Measurements from ENCODE around the gene DPF3. TPM values are rescaled to one million over a fixed set of nuclear protein-coding genes. Genes with fewer than 3 reads are reported as not detected.
A peak's percentile ranks its signal among the peaks of the same experiment; 100 is the strongest.

DPF3 gene
- 2.0 TPM for total RNA-seq

GRCh38 chr14:72893636-72894322, at the start of gene DPF3:
TSS of gene DPF3 (minus strand) at chr14:72894101. CDS start at chr14:72894088, 13 bp downstream.
- DNase-seq (ENCODE audit: low spot score): peak; percentile 94

DNA sequence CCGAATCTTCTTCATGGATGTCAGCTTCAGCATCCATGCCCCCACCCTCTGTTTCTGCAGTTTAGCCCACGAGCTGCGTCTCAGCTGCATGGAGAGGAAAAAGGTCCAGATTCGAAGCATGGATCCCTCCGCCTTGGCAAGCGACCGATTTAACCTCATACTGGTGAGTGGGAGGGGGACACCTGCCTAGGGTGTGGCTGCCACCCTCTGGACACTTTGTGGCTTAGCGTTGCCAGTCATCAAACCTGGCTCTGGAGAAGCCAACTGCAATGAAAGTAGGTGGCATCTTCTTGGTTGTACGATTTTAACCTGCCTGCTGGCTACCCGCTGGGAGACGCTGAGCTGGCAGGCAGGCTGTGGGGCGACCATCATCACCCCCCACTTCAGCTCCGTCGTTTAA, 49.0 kb upstream of the DPF3 start:
- no peak for DNase-seq (ENCODE audit: low spot score)

DNA sequence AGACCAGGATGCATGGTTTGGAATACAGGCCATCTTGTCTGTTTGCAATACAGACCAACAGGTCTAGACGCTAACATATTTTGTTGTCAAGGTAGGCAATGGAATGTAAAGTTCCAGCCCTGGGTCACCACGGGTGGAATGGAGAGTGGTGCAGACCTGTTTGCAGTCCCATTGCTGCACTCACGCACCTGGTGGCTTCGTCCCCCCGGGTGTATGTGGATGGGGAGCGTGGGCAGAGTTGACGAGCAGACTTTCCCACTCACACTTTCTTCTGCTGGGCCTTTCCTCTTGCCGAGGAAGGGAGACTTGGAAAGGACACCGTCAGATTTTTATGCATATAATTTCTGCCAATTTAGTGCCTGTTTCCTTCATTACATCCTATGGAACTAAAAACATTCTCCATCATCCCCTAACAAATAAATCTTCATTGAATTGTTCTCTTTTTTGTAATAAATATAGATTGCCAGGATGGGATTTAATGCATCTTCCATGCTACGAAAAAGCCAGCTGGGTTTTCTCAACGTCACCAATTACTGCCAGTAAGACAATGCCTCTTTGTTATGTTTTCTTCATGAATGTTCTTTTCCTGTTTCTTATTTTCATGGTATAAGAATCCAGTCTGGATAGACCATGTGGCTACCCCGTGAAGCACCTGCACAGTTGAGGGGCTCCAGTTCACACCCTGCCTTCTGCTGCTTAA, 47.5 kb upstream of the DPF3 start:
- no peak for DNase-seq (ENCODE audit: low spot score)

GRCh38 chr14:72939630-72940029, 45.7 kb upstream of the DPF3 start:
- DNase-seq (ENCODE audit: low spot score): no peak

GRCh38 chr14:72932893-72933292, 39.0 kb upstream of the DPF3 start:
- DNase-seq (ENCODE audit: low spot score): no peak

GRCh38 chr14:72929316-72930080, 35.6 kb upstream of the DPF3 start:
- no peak for DNase-seq (ENCODE audit: low spot score)

- no peak for DNase-seq (ENCODE audit: low spot score)
Observed at GRCh38 chr14:72928872-72929271, 35.0 kb upstream of the DPF3 start.

DNA sequence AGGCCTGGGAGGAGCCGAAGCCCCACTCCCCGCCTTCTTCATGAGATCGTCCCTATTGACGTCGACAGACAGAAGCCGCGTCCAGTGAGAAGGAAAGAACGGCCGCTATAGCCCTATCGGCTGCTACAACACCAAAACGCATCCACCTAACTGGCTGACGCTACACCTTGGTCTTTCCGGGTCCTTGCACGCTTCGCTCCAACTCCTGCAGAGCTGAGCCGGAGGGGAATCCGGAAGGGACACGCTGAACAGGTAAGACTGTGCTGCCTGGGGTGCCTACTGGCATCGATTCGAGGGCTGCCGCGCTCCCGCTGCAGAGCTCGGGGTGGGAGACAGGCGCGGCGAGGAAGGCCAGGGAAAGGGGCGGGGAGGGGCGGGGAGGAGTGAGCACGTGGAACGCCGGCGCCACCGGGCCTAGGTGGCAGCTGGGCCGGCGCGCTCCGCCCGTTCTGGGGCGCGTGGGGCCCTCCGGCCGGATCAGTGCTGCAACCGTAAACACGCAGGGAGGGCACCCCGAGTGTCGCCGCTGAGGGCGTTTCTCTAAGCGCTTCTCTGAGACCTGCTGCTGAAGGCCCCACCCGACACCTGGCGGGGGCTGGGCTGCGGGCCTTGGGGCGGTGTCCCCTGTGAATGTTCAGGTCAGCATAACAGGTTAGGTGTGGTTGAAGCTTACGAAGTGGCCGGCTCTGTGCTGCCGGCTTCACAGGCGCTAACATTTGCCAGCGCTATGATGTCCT, 32.6 kb upstream of the DPF3 start, which contains the start of gene DCAF4:
DCAF4 (plus strand) TSS at position 173 of the 737 bp plus-strand sequence. CDS start 11,515 bp downstream, outside the sequence.
- DNase-seq (ENCODE audit: low spot score): peak; percentile 97

- no peak for DNase-seq (ENCODE audit: low spot score)
Observed at GRCh38 chr14:72925815-72926291, 32.0 kb upstream of the DPF3 start.

DNA sequence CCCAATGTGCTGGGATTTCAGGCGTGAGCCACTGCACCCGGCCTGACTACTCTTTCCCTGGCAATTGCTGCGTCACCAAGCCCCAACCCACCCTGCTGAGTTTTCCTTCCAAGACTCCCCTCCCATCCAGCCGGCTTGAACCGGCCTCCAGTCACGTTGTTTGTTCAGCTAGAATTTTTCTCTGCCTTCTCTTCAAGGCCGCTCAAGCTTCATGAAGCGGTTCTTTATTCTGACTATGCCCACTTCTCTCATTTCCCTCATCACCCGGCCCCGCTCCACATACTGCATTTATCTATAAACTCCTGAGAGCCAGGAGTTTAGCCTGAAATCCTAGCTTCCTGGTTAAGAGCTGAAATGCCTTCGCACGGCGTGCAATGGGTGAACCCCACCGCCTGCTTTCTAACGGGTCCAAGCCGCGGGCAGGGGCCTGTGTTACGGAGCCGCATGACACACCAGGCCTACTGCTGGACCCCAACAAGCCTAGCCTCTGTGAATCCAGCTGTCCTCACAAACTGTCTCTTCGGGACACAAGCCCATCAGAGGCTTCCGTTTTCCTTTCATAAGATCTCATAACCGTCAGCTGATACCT, 31.4 kb upstream of the DPF3 start:
- DNase-seq (ENCODE audit: low spot score): no peak

DNA sequence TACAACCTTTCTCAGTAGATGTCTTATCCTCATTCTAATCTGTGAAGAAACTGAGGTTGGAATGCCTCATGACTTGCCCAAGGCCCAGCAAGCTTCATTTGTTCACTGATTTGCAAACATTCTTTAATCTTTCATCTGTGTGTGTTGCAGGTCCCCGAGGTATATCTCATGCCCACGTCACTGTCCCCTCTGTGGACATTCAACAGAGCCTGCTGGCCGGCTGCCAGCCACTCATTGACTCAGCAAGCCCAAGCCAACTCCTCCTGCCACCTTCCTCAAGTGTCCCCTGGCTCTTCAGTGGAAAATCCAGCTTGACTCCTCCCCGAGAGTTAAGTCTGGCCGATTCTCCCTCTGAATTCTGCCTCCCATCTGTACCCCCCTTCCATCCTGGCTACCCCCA, 30.4 kb upstream of the DPF3 start:
- DNase-seq (ENCODE audit: low spot score): peak; percentile 81

DNA sequence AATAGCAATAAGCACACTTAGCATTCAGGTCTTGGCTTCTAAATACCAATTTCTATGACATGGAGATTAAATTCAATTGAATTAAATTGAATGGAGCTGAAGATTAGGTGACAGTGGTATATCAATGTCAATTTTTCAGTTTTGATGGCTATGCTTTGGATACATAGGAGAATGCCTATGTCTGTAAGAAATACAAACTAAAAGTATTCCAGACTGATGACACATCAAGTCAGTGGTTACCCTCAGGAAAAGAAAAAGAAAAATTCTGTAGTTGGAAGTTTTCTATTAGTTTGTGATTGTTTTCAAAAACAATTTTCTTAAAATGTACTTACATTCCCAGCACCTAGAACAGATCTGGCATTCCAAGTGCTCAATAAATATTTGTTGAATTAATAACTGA, 27.5 kb upstream of the DPF3 start:
- DNase-seq (ENCODE audit: low spot score): no peak

- DNase-seq (ENCODE audit: low spot score): no peak
Observed at GRCh38 chr14:72920008-72920407, 26.1 kb upstream of the DPF3 start.

DNA sequence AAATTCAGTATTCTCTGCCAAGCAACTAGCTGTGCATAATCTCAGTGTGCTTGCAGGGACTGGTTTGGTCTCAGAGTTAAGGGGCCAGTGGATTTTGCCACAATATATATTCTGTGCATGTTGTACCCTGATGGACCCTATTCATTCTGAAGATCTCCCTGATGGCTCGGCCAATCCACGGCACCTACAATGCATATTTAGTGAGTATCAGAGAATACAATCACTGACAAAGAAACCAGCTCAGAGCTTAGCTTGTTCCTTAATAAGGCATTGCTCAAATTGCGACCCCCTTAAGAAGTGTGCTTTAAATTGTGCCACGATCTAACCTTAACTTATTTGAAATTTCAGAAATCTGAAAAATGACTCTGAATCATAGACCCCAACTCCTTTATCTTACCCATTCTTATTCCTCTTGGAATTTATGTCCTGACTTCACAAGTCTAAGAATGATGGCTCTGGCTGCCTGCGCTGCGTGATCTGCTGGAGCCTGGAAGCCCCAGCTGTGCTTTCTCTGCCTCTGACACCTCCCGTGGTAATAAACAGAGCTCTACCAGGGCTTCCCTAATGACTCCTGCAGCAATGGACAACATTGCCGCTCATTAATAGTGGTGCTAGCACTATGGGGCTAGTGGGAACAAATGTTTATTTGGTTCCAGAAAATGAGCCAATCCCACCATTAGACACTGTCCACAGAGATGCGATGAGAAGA, 23.3 kb upstream of the DPF3 start:
- no peak for DNase-seq (ENCODE audit: low spot score)

DNA sequence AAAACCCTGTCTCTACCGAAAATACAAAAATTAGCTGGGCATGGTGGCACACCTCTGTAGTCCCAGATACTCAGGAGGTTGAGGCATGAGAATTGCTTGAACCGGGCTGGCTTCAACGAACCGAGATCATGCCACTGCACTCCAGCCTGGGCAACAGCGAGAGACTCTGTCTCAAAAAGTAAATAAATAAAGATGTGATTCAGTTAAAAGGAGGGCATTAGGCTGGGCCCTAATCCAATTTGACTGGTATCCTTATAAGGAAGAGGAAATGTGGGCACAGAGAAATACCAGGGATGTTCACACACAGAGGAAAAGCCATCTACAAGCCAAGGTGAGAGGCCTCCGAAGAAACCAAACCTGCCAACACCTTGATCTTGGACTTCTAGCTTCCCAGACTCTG, 22.3 kb upstream of the DPF3 start:
- peak; percentile 41 for DNase-seq (ENCODE audit: low spot score)

GRCh38 chr14:72913809-72914208, 19.9 kb upstream of the DPF3 start:
- DNase-seq (ENCODE audit: low spot score): no peak

DNA sequence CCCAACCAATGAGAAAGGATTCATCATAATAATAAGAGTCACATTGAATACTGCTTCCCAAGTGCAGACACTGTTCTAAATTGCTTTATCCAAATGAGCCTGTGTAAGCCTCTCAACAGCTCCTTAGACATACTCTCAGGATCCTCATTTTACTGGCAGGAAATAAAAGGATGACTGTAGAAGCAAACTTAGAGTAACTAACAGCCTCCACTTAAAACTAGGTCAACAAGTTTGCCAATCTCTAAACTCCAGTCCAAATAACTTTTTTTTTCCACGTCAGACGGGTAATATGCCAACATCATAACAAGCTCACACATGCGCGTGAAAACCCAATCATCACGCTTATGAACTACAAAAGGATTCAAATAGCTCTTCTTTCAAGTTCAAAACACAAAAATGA, 15.3 kb upstream of the DPF3 start:
- DNase-seq (ENCODE audit: low spot score): no peak

DNA sequence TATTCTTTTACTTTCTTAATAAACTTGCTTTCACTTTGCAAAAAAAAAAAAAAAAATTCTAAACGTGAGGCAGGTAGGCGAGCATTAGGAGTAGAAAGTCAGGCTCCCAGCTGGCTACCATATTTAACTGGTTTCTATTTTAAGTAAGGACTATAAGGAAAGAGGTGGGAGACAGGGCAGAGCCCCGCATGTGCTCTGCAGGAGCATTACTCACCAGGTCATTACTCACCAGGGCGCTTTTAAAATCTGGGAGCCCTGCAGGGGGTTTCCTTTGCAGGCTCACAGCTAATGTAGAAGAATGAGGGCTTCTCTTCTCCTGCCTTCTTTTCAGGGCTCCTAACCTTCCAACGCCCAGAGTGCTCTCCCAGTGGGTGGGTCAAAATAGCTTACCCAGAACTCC, 14.0 kb upstream of the DPF3 start:
- DNase-seq (ENCODE audit: low spot score): no peak

GRCh38 chr14:72906879-72907278, 13.0 kb upstream of the DPF3 start:
- DNase-seq (ENCODE audit: low spot score): no peak

DNA sequence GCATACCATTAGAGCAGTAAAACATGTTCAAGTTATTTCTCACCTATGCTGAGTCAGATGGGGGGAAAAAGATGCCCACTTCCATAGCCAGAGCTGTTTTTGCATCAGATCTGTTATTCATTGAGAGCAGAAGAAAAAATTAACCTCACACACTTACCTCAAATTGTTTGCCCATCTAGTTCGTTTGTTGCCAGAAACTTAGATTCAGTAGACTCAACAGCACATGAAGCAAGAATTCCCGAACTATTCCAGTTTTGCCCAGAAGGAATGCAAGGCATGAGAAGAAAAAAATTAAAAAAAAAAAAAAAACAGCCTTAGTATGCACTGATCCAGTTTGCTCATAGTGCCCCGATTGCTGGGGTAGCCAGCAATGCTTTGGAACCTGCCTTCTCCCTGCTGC, 12.4 kb upstream of the DPF3 start:
- no peak for DNase-seq (ENCODE audit: low spot score)

Measured in ureter (tissue), 1 donor.